ENCODE data around the gene NCOA3. TPM values are rescaled to one million over a fixed set of nuclear protein-coding genes. Genes with fewer than 3 reads are reported as not detected.

Gene NCOA3
- total RNA-seq, 1 experiment from 2014 or later, result 23.3 TPM

DNA sequence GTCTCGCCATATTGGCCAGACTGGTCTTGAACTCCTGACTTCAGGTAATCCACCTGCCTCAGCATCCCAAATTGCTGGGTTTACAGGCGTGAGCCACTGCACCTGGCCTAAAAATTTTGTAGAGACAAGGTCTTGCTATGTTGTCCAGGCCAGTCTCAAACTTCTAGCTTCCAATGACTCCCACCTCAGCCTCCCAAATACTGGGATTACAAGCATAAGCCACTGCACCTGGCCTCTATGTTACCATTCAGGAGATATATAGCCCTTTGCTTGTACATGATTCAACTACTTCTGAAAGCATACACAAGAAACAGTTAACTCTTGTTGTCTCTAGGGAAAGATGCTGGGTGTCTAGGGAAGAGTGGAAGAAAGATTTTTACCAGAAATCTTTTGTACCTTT is 19.0 kb upstream of the NCOA3 start:
- Histone ChIP-seq H4K91ac (ENCODE audit: insufficient read length, low read depth, low read length) (no peak overlapping the region), H3K4ac (ENCODE audit: low read depth, low read length) (no peak overlapping the region), H2BK120ac (ENCODE audit: low read depth, low read length, poor library complexity, severe bottlenecking) (no peak overlapping the region), H3K27me3 (ENCODE audit: insufficient read depth, low read length) (no peaks in the 10 kb centered on the region), H2AFZ (ENCODE audit: low read length) (no peak overlapping the region), H4K8ac (replicated peaks; ENCODE audit: insufficient read length, low read depth, low read length) (no peak overlapping the region), H3K9me3 (ENCODE audit: control insufficient read depth, low read depth, low read length) (no peaks in the 10 kb centered on the region), H3K27ac (ENCODE audit: insufficient read length, low read depth, low read length) (no peak overlapping the region), H2BK20ac (ENCODE audit: low read depth, low read length, poor library complexity, severe bottlenecking) (no peak overlapping the region), H3K79me2 (ENCODE audit: insufficient read depth, low read length) (no peaks in the 10 kb centered on the region), H3K14ac (ENCODE audit: insufficient read depth, low read length) (no peak overlapping the region), H2AK5ac (ENCODE audit: insufficient read length, low read length) (no peak overlapping the region), H3K4me1 (ENCODE audit: insufficient read depth, low read length) (no peaks in the 10 kb centered on the region), H3K23me2 (ENCODE audit: insufficient read length, low read depth, low read length, poor library complexity, severe bottlenecking) (no peaks in the 10 kb centered on the region), H3K4me2 (ENCODE audit: insufficient read depth, insufficient read length, low read length) (no peak overlapping the region), H3T11ph (ENCODE audit: low read length) (no peak overlapping the region), H3K9ac (ENCODE audit: extremely low read depth, insufficient read length, low read length) (no peak overlapping the region), H2BK15ac (ENCODE audit: low read depth, low read length) (no peak overlapping the region), H3K18ac (ENCODE audit: insufficient read length, low read depth, low read length) (no peak overlapping the region), H4K5ac (ENCODE audit: insufficient read length, low read depth, low read length) (no peak overlapping the region), H3K79me1 (ENCODE audit: insufficient read depth, low read depth, low read length, poor library complexity, severe bottlenecking) (no peaks in the 10 kb centered on the region), H2BK5ac (ENCODE audit: insufficient read length, low read length) (no peak overlapping the region), H2BK12ac (ENCODE audit: insufficient read length, low read depth, low read length) (no peak overlapping the region), H3K56ac (ENCODE audit: insufficient read length, low read depth, low read length) (no peak overlapping the region), H3K23ac (ENCODE audit: insufficient read length, low read depth, low read length) (no peak overlapping the region), H4K20me1 (ENCODE audit: control insufficient read depth, insufficient read depth, insufficient read length) (no peaks in the 10 kb centered on the region)
- no peak overlapping the region for H3K4me3 Mint-ChIP-seq
- no peaks in the 10 kb centered on the region for H3K27me3 Mint-ChIP-seq (ENCODE audit: low read depth)
- no peak overlapping the region for H3K27ac Mint-ChIP-seq
- H3K36me3 Mint-ChIP-seq (ENCODE audit: insufficient read depth in 1 of 3, low read depth in 3 of 3), result no peaks in the 10 kb centered on the region
- H3K9me3 Mint-ChIP-seq, result no peaks in the 10 kb centered on the region
- WGBS (ENCODE audit: extremely low coverage, insufficient read length, low lambda C conversion rate), result no CpG with 5 or more reads among the region's 2 CpGs
- no peak for TF ChIP-seq CTCF (conservative IDR thresholded peaks at IDR 0.05)
- peaks cover 6 to 8% of the 10 kb centered on the region in 2 experiments for H3K4me1 Mint-ChIP-seq
- no peak for DNase-seq

All from H9 (cell line).